Measurements from ENCODE around the gene ZNF778. TPM values are rescaled to one million over a fixed set of nuclear protein-coding genes. Genes with fewer than 3 reads are reported as not detected.

ZNF778 gene
- total RNA-seq, 1 experiment from 2014 or later: 31.2 TPM

- CTCF ChIA-PET: no interaction called here
- TF ChIP-seq ERG (CRISPR knock-in tag; IDR thresholded peaks at IDR 0.05): no peak
- no peak for TF ChIP-seq IRF1 (CRISPR knock-in tag; IDR thresholded peaks at IDR 0.05)
- no peak for TF ChIP-seq STAT6 (CRISPR knock-in tag; conservative IDR thresholded peaks at IDR 0.05; ENCODE audit: low read depth)
- no peak for TF ChIP-seq SP1 (CRISPR knock-in tag; conservative IDR thresholded peaks at IDR 0.05)
- TF ChIP-seq NR1H2 (CRISPR knock-in tag; IDR thresholded peaks at IDR 0.05): no peak
- no peak overlapping the region for H3K4me3 Mint-ChIP-seq
- H3K27me3 Mint-ChIP-seq (ENCODE audit: low read depth): no peaks in the 10 kb centered on the region
- peaks cover 30% of the 10 kb centered on the region for H3K36me3 Mint-ChIP-seq
- no peak overlapping the region for H3K27ac Mint-ChIP-seq
- H3K4me1 Mint-ChIP-seq: peaks cover 2% of the 10 kb centered on the region; the same call in 1 of the 2 replicates
- no peak for DNase-seq (ENCODE audit: low spot score)
- peaks cover 25% of the 10 kb centered on the region for H3K9me3 Mint-ChIP-seq
- no peak for ATAC-seq
- POLR2A ChIA-PET: no interaction called here
Observed at GRCh38 chr16:89237733-89238132, 20.2 kb downstream of the ZNF778 start.

GRCh38 chr16:89241187-89242007 lies 23.9 kb downstream of the ZNF778 start:
- TF ChIP-seq NFE2L1 (CRISPR knock-in tag; IDR thresholded peaks at IDR 0.05) (peak; percentile 45; the same call in 1 of the 2 replicates), ZNF121 (CRISPR knock-in tag; IDR thresholded peaks at IDR 0.05) (peak; percentile 43; the same call in 1 of the 2 replicates), MAX (CRISPR knock-in tag; IDR thresholded peaks at IDR 0.05) (peak; percentile 34; the same call in 1 of the 2 replicates), ZNF416 (CRISPR knock-in tag; IDR thresholded peaks at IDR 0.05) (peak; percentile 61; the same call in 1 of the 2 replicates), ZBTB43 (CRISPR knock-in tag; IDR thresholded peaks at IDR 0.05) (peak; percentile 51; the same call in 1 of the 2 replicates), CREB1 (CRISPR knock-in tag; IDR thresholded peaks at IDR 0.05) (0 out of 2 replicates have a peak, but pooled peaks have one; percentile 11), STAT6 (CRISPR knock-in tag; conservative IDR thresholded peaks at IDR 0.05; ENCODE audit: low read depth) (no peak), FOXP1 (CRISPR knock-in tag; IDR thresholded peaks at IDR 0.05; ENCODE audit: borderline replicate concordance) (0 out of 2 replicates have a peak, but pooled peaks have one; percentile 33), CDX4 (CRISPR knock-in tag; IDR thresholded peaks at IDR 0.05; ENCODE audit: borderline replicate concordance) (no peak), ETV6 (CRISPR knock-in tag; IDR thresholded peaks at IDR 0.05) (peak; percentile 88; the same call in 1 of the 2 replicates), SP1 (CRISPR knock-in tag; conservative IDR thresholded peaks at IDR 0.05) (0 out of 2 replicates have a peak, but pooled peaks have one; percentile 5), ZNF512 (CRISPR knock-in tag; IDR thresholded peaks at IDR 0.05; ENCODE audit: borderline replicate concordance) (0 out of 2 replicates have a peak, but pooled peaks have one; percentile 32), CBFB (CRISPR knock-in tag; IDR thresholded peaks at IDR 0.05; ENCODE audit: low read depth) (0 out of 2 replicates have a peak, but pooled peaks have one; percentile 22), NR2C2 (CRISPR knock-in tag; IDR thresholded peaks at IDR 0.05) (no peak), FOXJ3 (CRISPR knock-in tag; IDR thresholded peaks at IDR 0.05; ENCODE audit: borderline replicate concordance) (no peak), GABPB1 (CRISPR knock-in tag; IDR thresholded peaks at IDR 0.05) (peak; percentile 75), ZNF263 (CRISPR knock-in tag; IDR thresholded peaks at IDR 0.05; ENCODE audit: low read depth) (0 out of 2 replicates have a peak, but pooled peaks have one; percentile 12), FOXK1 (CRISPR knock-in tag; IDR thresholded peaks at IDR 0.05) (peak; percentile 69)
- POLR2A ChIA-PET: no interaction called here
- Mint-ChIP-seq H3K4me3 (peak overlapping the region; percentile 98), H3K9me3 (peaks cover 8% of the 10 kb centered on the region), H3K27ac (peak overlapping the region; percentile 98), H3K4me1 (peaks cover 2% of the 10 kb centered on the region; the same call in 1 of the 2 replicates), H3K27me3 (ENCODE audit: low read depth) (peaks cover 13% of the 10 kb centered on the region), H3K36me3 (peaks cover 5% of the 10 kb centered on the region)
- DNase-seq (ENCODE audit: low spot score): peak; percentile 70
- CTCF ChIA-PET: interaction anchor here (0.6 to 2.0 kb wide), 13 partner anchors 24 to 505 kb away, joined by 3 to 13 read pairs (median 3); partner anchors contain the start of genes CPNE7 and ZNF778
- peak; percentile 81 for ATAC-seq
